B cell (primary cell): ENCODE measurements around the gene LRRC40.

Source experiments
- CTCF ChIP-seq: fragments of 200-600 bp; IDR thresholded peaks from one replicate; pipeline ENCODE4 v1.8.0; 2022; ENCODE audit warnings: antibody characterized with exemption, mild to moderate bottlenecking
- EZH2 ChIP-seq: IDR thresholded peaks from 2 replicates; pipeline ENCODE4 v1.6.1; 2012; ENCODE audit warnings: borderline replicate concordance, low read depth, mild to moderate bottlenecking, moderate library complexity, low read length; ENCODE audit not compliant: insufficient read depth, poor library complexity, severe bottlenecking

- TF ChIP-seq CTCF, result no peak
- TF ChIP-seq EZH2, result no peak
These were observed 17.4 kb upstream of the LRRC40 start for GRCh38 chr1:70222716-70223235.
